Measurements from ENCODE around the gene C17orf100.

C17orf100 gene

DNA sequence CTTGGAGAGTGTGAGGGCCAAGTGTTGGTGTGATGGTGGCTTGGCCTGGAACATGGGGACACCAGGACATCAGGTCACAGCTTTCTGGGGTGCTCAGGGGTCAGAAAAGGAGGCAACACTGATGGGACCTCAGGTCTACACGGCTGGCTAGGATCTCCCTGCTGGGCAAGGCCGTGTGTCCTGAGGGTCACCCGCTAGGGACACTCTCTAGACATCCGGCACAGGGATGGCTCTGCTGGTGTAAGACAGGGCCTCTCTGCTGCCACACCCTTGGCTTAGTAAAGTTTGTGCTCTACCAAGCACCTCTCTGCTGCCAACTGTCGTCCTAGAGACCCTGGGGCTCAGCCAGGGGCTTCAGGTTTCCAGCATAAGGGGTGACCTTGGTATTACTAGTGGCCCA, 45.3 kb downstream of the C17orf100 start:
- no peak for DNase-seq

- no peak for DNase-seq
Measured at GRCh38 chr17:6698004-6698403, 46.4 kb downstream of the C17orf100 start.

DNA sequence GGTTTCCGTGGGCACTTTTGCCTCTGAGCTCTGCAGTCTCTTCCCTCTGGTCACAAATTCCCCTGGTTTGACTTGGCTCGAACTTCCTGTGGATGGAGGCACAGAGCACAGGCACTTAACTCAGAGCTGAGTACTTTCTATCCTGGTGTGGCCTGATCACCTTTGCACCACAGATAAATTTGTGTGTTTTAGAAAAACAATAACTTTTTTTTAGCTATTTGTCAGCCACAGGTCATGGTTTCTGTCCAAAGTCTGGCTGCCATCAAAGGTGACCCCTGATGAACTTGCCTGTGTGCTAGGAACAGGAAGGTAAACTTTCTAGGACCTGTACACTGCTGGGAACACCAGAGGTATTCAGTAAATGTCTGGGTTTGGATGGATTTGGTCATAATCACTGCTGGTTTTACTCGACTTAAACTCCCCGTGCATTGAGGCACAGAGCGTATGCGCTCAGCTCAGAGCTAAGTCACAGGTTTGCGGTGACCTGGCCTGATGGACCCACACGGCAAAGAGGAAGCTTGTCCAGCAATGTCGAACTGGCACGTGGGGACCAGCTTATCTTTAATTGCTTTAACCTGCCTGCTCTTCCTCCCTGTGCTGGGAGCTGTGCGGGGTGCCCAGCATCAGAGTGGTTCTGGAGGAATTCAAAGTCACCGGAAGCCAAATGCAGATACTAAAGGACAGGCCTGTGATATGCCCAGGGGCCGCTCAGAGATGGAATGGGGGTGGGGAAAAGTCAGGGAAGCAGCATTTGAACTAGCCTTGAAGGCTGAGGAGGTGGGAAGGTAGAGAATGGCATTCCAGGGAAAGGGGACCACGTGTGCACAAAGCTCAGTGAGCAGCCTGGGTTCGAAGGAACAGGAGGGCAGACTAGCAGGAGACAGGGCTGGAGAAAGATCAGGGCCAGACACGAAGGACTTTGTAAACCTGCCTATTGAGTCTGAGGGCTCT, 48.7 kb downstream of the C17orf100 start:
- no peak for DNase-seq

DNA sequence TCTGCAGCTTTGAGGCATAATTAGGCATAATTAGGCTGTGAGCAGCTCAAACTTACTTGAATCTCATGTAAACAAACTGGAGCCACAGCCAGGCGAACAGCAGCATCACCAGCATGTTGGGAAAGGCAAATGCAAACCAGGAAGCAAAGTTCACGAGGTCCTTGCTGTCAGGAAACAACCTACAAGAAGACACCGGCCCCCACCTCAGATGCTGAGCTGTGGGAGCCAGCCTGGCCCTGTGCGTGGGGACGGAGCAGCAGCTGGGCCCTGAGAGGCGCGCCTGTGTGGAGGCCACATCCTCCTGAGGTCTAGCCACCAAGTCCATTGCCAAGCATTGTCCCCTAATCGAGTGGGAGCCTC, 49.4 kb downstream of the C17orf100 start:
- DNase-seq = no peak

DNA sequence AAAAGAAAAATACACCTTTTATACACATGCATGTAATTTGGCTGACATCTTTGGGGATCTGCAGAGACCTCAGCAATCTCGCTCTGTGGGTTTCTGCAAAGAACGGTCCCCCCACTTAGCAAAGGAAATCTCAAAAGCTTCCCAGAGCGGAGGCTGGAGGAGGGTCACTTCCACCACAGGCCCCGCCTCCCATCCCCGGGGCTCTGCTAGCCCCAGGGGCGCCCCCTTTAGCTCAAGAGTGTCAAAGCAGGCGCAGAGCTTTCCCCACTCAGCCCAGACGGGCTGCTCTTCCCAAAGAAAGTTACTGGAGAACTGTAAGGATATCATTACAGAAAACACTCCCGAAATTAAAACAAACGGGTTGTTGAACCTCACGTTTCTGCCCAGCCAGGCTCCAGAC, 50.2 kb downstream of the C17orf100 start:
- no peak for DNase-seq

GRCh38 chr17:6702567-6703215, 51.1 kb downstream of the C17orf100 start:
- DNase-seq = no peak

Measured in femur (tissue), 1 donor.